Hepatocyte (in vitro differentiated cells): ENCODE data around the gene IQGAP2.

Source experiments
- CTCF ChIP-seq: fragments of 200-600 bp; sonication (generic); IDR thresholded peaks from 2 replicates; pipeline ENCODE4 v1.5.1; 2016; ENCODE audit warnings: antibody characterized with exemption, mild to moderate bottlenecking; ENCODE audit not compliant: poor library complexity
- EZH2phosphoT487 ChIP-seq: fragments of 200-600 bp; sonication (generic); IDR thresholded peaks from one replicate; pipeline ENCODE4 v1.6.1; 2018; ENCODE audit warnings: antibody characterized with exemption, mild to moderate bottlenecking, low read depth, moderate library complexity; ENCODE audit not compliant: unreplicated experiment, severe bottlenecking

DNA sequence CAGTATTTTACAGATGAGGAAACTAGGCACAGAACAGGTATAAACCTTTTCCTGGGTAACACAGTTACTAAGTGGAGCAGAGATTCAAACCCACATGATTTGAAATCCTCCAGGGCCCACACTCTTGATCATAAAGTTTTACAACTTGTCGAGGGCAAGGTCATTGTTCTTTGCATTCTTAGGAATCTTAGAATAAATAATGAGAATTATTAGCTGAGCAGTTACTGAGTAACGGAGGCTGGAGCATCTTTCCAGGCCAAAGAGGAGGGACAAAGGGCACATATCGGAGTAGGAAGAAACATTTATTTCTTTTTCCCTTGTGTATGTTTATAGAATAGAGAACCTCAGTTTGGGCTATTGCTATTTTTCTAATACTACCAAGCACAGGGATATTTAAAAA, 285.8 kb downstream of the IQGAP2 start:
- TF ChIP-seq CTCF = no peak
- TF ChIP-seq EZH2phosphoT487 = no peak
